A549 (cell line): ENCODE data around the gene ECE1. TPM values are rescaled to one million over a fixed set of nuclear protein-coding genes. Genes with fewer than 3 reads are reported as not detected.
"Not testable (repeated sequence)": the region's sequence is repeated elsewhere in the genome, so short reads cannot be mapped to it uniquely, and the experiment has no call there.

ENCODE experiments used
- ATAC-seq, 2 experiments: fragments of 200-7000 bp in 1 of 2; fragments of >200 bp in 1 of 2; cut with Nextera tagmentation in 1 of 2; cut with Tn5 transposase in 1 of 2; 3 replicates each; pipeline versions ENCODE4 v1.8.0 to v1.9.1; 2018 to 2020; ENCODE audit warnings: mild to moderate bottlenecking in 1 of 2, moderate library complexity in 1 of 2
- CTCF ChIA-PET: fragments of 300-600 bp; sonication (Branson Sonifier 250); formaldehyde crosslinking; extraction: SDS; loops from one replicate; lab custom pipeline; 2021; ENCODE audit warnings: antibody characterized with exemption, inconsistent platforms; lab: Yijun Ruan, JAX
- POLR2A ChIA-PET: fragments of 350-600 bp; formaldehyde crosslinking; extraction: SDS; loops from one replicate; lab custom pipeline; 2021; ENCODE audit warnings: antibody characterized with exemption, inconsistent platforms; lab: Yijun Ruan, JAX
- DNase-seq, 2 experiments: peaks; one replicate each; pipeline versions ENCODE4 v3.0.0 to v3.0.0-alpha.2; 2011 to 2016; ENCODE audit warnings: low read depth in 1 of 2, low spot score in 1 of 2
- FAIRE-seq: peaks from 2 replicates; lab custom pipeline; 2011; peaks lifted over from hg19 to GRCh38; lab: Jason Lieb, UNC
- H3K27ac ChIP-seq, 2 experiments: fragments of >200 bp; sonication (Bioruptor Twin); formaldehyde crosslinking; 3 replicates each; pipeline ENCODE4 v1.5.1; 2016 to 2017
- H3K4me1 ChIP-seq: fragments of >200 bp; sonication (Bioruptor Twin); formaldehyde crosslinking; 3 replicates; pipeline ENCODE4 v1.6.1; 2016
- H3K4me2 ChIP-seq: fragments of >200 bp; sonication (Bioruptor Twin); formaldehyde crosslinking; 3 replicates; pipeline ENCODE4 v1.6.1; 2016
- H3K4me3 ChIP-seq: fragments of >200 bp; sonication (Bioruptor Twin); formaldehyde crosslinking; 3 replicates; pipeline ENCODE4 v1.5.1; 2016
- H3K9me3 ChIP-seq: fragments of >200 bp; sonication (Bioruptor Twin); formaldehyde crosslinking; 3 replicates; pipeline ENCODE4 v1.6.1; 2016
- CEBPB ChIP-seq, 2 experiments: fragments of >200 bp in 1 of 2; sonication (Bioruptor Twin) in 1 of 2; formaldehyde crosslinking in 1 of 2; IDR thresholded peaks; 2 replicates each; pipeline ENCODE4 v1.6.1; 2012 to 2016
- CHD4 ChIP-seq: fragments of 200-600 bp; sonication (generic); IDR thresholded peaks from 2 replicates; pipeline ENCODE4 v1.6.1; 2016; ENCODE audit warnings: antibody characterized with exemption, mild to moderate bottlenecking, borderline replicate concordance
- CTCF ChIP-seq: fragments of >200 bp; sonication (Bioruptor Twin); formaldehyde crosslinking; IDR thresholded peaks from 3 replicates; pipeline ENCODE4 v1.5.1; 2016
- EHF ChIP-seq: fragments of 250-450 bp; sonication (Bioruptor Pico); IDR thresholded peaks from 2 replicates; pipeline ENCODE4 v1.5.0; 2020; ENCODE audit warnings: mild to moderate bottlenecking
- EHMT2 ChIP-seq: fragments of 200-600 bp; sonication (generic); IDR thresholded peaks from 2 replicates; pipeline ENCODE4 v1.6.1; 2016; ENCODE audit warnings: antibody characterized with exemption, low read depth, mild to moderate bottlenecking, moderate library complexity
- HES2 ChIP-seq: fragments of >200 bp; sonication (Bioruptor Twin); formaldehyde crosslinking; IDR thresholded peaks from 2 replicates; pipeline ENCODE4 v1.6.1; 2016
- HOXA7 ChIP-seq: fragments of 250-450 bp; sonication (Bioruptor Pico); IDR thresholded peaks from 2 replicates; pipeline ENCODE4 v1.5.0; 2020; ENCODE audit warnings: mild to moderate bottlenecking, moderate library complexity
- JUNB ChIP-seq: fragments of >200 bp; sonication (Bioruptor Twin); formaldehyde crosslinking; IDR thresholded peaks from 2 replicates; pipeline ENCODE4 v1.6.1; 2016
- NPAS2 ChIP-seq: fragments of 250-450 bp; sonication (Bioruptor Pico); IDR thresholded peaks from 2 replicates; pipeline ENCODE4 v1.8.0; 2022; ENCODE audit warnings: mild to moderate bottlenecking, moderate library complexity, borderline replicate concordance
- RAD21 ChIP-seq, 2 experiments: fragments of >200 bp in 1 of 2; sonication (Bioruptor Twin) in 1 of 2; formaldehyde crosslinking in 1 of 2; IDR thresholded peaks in 1 of 2; conservative IDR thresholded peaks in 1 of 2; 2 replicates in 1 of 2; 3 replicates in 1 of 2; pipeline ENCODE4 v1.6.1; 2012 to 2018; ENCODE audit warnings: inconsistent platforms in 1 of 2
- RCOR1 ChIP-seq: fragments of 150-350 bp; IDR thresholded peaks from 2 replicates; pipeline ENCODE4 v1.6.1; 2014; ENCODE audit warnings: antibody characterized with exemption, low read length, low read depth
- RNF2 ChIP-seq: fragments of 200-600 bp; sonication (generic); IDR thresholded peaks from 2 replicates; pipeline ENCODE4 v1.6.1; 2016; ENCODE audit warnings: low read depth, mild to moderate bottlenecking, antibody characterized with exemption, moderate library complexity, borderline replicate concordance
- SMC3 ChIP-seq: fragments of >200 bp; sonication (Bioruptor Twin); formaldehyde crosslinking; IDR thresholded peaks from 3 replicates; pipeline ENCODE4 v1.6.1; 2018; ENCODE audit warnings: inconsistent platforms
- TP53 ChIP-seq: fragments of 250-450 bp; sonication (Bioruptor Pico); IDR thresholded peaks from 2 replicates; pipeline ENCODE4 v1.5.0; 2021; ENCODE audit warnings: mild to moderate bottlenecking, moderate library complexity
- WGBS: methylation state at CpG from one replicate; pipeline ENCODE4 v1.1.6; 2017; ENCODE audit errors: missing lambda C conversion rate; 5-methylcytosine and 5-hydroxymethylcytosine counted together
- polyA plus RNA-seq, 4 experiments: library from polyadenylated mRNA; depleted of rRNA in 3 of 4; stranded (reverse); fragments of >200 nt; fragmentation: RNase III in 1 of 4; extraction: RNeasy Plus Mini Kit Qiagen cat#74134 plus additional on column Dnase treatment in 1 of 4; gene quantifications; 2 replicates in 3 of 4; 3 replicates in 1 of 4; pipeline ENCODE4 v1.2.3, GENCODE V29; 2011 to 2017
- TF ChIP-seq, protein P1 (sequence below): fragments of 250-450 bp; sonication (Bioruptor Pico); IDR thresholded peaks from 2 replicates; pipeline ENCODE4 v1.5.0; 2021; ENCODE audit warnings: mild to moderate bottlenecking, moderate library complexity, borderline replicate concordance

ECE1 gene
- polyA plus RNA-seq, 2 of the 4 experiments (the other 2 are of a cell fraction), result 45.7 to 86.4 TPM

GRCh38 chr1:21216835-21217811 is 73.1 kb downstream of the ECE1 start (continued):
- TF ChIP-seq EHMT2 (no peak), RAD21 (conservative IDR thresholded peaks at IDR 0.05 in 1 of 2, IDR thresholded peaks at IDR 0.05 in 1 of 2) (peak; percentile 44 to 63; a peak in 3 of 5 replicates), EHF (CRISPR knock-in tag) (no peak), CEBPB (IDR thresholded peaks at IDR 0.05) (no peak), CHD4 (no peak), JUNB (no peak), CTCF (peak; percentile 61)

DNA sequence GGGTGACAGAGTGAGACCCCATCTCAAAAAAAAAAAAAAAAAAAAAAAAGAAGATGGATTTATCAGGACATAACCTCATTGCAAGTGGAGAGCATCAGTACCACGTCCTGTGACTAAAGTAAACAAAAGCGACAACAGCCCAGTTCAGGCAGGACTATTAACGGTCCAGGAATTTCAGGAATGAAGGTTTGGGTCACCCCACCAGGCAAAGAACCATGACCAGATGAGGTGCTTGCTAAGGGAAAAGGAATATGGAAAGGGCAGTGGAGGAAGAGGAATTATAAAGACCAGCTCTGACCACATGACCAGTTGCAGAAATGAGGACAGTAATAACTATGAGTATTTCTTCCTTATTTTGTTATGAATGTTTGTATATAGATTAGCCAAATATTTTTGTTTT is 78.1 kb downstream of the ECE1 start:
- FAIRE-seq (no peak), DNase-seq (no peak), ATAC-seq (0 out of 6 replicates have a peak, but pooled peaks of 1 of the 2 experiments have one; percentile 30)
- Histone ChIP-seq H3K27ac (no peak overlapping the region), H3K9me3 (no peaks in the 10 kb centered on the region), H3K4me1 (peaks cover 7% of the 10 kb centered on the region; the same call in 2 of the 3 replicates), H3K4me2 (0 out of 3 replicates have a peak overlapping the region, but pooled peaks have one; percentile 6), H3K4me3 (no peak overlapping the region)
- no peak for TF ChIP-seq EHMT2
- TF ChIP-seq NPAS2, result no peak
- no peak for TF ChIP-seq RNF2
- no peak for TF ChIP-seq SMC3
- TF ChIP-seq RAD21 (conservative IDR thresholded peaks at IDR 0.05 in 1 of 2, IDR thresholded peaks at IDR 0.05 in 1 of 2), result no peak
- TF ChIP-seq, protein P1, sequence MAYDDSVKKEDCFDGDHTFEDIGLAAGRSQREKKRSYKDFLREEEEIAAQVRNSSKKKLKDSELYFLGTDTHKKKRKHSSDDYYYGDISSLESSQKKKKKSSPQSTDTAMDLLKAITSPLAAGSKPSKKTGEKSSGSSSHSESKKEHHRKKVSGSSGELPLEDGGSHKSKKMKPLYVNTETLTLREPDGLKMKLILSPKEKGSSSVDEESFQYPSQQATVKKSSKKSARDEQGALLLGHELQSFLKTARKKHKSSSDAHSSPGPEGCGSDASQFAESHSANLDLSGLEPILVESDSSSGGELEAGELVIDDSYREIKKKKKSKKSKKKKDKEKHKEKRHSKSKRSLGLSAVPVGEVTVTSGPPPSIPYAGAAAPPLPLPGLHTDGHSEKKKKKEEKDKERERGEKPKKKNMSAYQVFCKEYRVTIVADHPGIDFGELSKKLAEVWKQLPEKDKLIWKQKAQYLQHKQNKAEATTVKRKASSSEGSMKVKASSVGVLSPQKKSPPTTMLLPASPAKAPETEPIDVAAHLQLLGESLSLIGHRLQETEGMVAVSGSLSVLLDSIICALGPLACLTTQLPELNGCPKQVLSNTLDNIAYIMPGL, result no peak
- TF ChIP-seq TP53, result no peak
- TF ChIP-seq HOXA7, result no peak
- no peak for TF ChIP-seq HES2
- TF ChIP-seq RCOR1, result no peak
- WGBS, result 8% methylated on average over 3 of the region's 3 CpGs
- CTCF ChIA-PET, result interaction anchor here (1.3 to 1.6 kb wide), 3 partner anchors 18 to 515 kb away, joined by 3 read pairs; no protein-coding TSS in a partner anchor
- POLR2A ChIA-PET, result no interaction called here

GRCh38 chr1:21208137-21208700 is 82.0 kb downstream of the ECE1 start:
- FAIRE-seq, H3K4me3 ChIP-seq, H3K4me1 ChIP-seq, H3K4me2 ChIP-seq, H3K9me3 ChIP-seq, ATAC-seq, H3K27ac ChIP-seq, DNase-seq, POLR2A ChIA-PET: not testable (repeated sequence)
- CTCF ChIA-PET, result interaction anchor here (0.6 to 2.0 kb wide), 4 partner anchors 9 to 160 kb away, joined by 3 to 6 read pairs (median 4); no protein-coding TSS in a partner anchor
- 69% methylated on average over 6 of the region's 6 CpGs for WGBS
